Measurements from ENCODE around the gene SLC9A9.
A peak's percentile ranks its signal among the peaks of the same experiment; 100 is the strongest.

Gene SLC9A9

GRCh38 chr3:143847787-143848631, at the start of gene SLC9A9:
TSS of gene SLC9A9 (minus strand) at chr3:143848468. CDS start at chr3:143848322, 146 bp downstream.
- DNase-seq (ENCODE audit: low spot score), result no peak
- H3K27ac ChIP-seq, result peak within 1 kb of the TSS; percentile 7 to 73
- TF ChIP-seq CTCF (IDR thresholded peaks at IDR 0.05), result no peak
- peak within 1 kb of the TSS; percentile 83 for H3K4me3 ChIP-seq

DNA sequence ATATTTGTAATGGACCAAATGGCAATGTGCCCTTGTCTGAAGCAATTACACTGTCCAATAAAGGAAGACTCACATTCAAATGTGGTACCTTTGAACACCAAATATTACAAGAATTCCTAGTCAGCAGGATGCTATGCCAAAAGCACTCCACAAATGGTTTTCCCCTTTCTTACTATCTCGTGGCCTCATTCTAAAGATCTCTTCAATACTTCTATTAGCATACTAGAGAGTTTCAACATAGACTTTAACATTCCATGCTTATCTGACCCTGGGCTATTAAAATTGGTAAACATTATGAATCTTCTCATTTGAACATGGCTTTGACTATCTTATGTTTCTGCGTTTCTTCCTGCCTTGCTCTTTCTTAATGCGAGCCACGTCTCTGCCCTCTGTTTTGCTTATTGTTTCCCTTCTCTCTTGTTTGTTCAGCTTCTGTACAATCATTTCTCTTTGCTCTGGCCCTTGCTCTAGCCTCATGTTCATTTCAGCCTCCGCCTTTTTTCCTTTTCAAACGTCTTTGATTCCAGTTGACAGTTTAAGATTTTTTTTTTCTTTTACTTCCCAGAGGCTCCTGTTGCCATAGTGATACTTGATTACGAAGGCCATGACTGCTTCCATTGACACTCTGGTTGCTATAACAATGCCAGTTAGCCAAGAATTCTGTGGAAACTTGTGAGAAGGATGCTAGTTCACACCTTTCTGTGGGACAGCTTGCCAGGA, 49.5 kb upstream of the SLC9A9 start:
- TF ChIP-seq CTCF (IDR thresholded peaks at IDR 0.05), result no peak
- Histone ChIP-seq H3K4me3 (no peak overlapping the region), H3K27ac (no peak overlapping the region)
- DNase-seq (ENCODE audit: low spot score), result no peak

GRCh38 chr3:143896486-143896885, 48.2 kb upstream of the SLC9A9 start:
- no peak overlapping the region for H3K4me3 ChIP-seq
- no peak for TF ChIP-seq CTCF (IDR thresholded peaks at IDR 0.05)
- DNase-seq (ENCODE audit: low spot score), result no peak
- H3K27ac ChIP-seq, result no peak overlapping the region

DNA sequence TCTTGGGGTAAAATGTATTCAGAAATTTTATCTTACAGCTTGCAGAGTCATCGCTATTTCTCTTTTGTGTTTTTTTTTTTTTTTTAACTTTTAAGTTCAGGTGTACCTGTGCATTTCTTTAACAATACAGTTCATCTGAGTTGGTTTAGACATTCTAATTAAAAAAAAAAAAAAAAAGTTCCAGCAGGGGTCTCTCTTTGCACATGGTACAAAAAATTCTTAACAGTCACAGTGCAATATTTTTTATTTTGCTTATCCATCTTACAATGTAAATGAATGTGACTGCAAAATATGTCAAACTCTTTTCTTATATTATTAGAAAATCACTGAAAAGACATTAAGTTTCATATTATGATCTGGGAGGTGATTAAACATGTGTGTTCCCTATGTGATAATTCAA, 47.5 kb upstream of the SLC9A9 start:
- Histone ChIP-seq H3K4me3 (no peak overlapping the region), H3K27ac (no peak overlapping the region)
- DNase-seq (ENCODE audit: low spot score), result no peak
- no peak for TF ChIP-seq CTCF (IDR thresholded peaks at IDR 0.05)

- TF ChIP-seq CTCF (IDR thresholded peaks at IDR 0.05), result no peak
- no peak for DNase-seq (ENCODE audit: low spot score)
- Histone ChIP-seq H3K4me3 (no peak overlapping the region), H3K27ac (no peak overlapping the region)
Measured at GRCh38 chr3:143888846-143889245, 40.6 kb upstream of the SLC9A9 start.

DNA sequence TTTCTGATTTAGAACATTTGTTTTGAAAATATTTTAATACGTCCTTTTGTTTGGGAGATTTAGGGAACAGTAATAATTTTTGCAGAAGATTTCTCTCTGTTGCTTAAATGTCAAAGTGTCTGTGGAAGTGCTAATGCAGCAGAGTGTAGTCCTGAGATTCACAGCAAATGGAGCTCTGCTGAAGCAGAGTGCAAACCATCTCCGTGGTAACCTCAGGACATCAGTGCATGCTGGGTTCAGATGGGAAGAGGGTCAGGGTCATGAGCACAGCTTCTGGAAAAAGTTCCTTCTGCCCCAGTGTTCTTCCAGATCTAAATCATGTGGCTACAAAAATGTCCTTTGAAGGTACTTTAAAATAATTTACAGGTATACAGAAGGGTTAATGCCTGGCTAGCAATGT, 39.9 kb upstream of the SLC9A9 start:
- DNase-seq (ENCODE audit: low spot score), result no peak
- TF ChIP-seq CTCF (IDR thresholded peaks at IDR 0.05), result no peak
- Histone ChIP-seq H3K4me3 (no peak overlapping the region), H3K27ac (no peak overlapping the region)

Data from coronary artery (tissue), 2 donors.